HG02798 (cell line): ENCODE data around the gene ST6GALNAC3.
"Not testable (repeated sequence)": the region's sequence is repeated elsewhere in the genome, so short reads cannot be mapped to it uniquely, and the experiment has no call there.

Experiments used
- ATAC-seq: cut with Tn5 transposase; IDR thresholded peaks from one replicate; pipeline ENCODE4 v1.9.1; 2021; ENCODE audit warnings: mild to moderate bottlenecking; ENCODE audit not compliant: unreplicated experiment, poor library complexity

ST6GALNAC3 gene

DNA sequence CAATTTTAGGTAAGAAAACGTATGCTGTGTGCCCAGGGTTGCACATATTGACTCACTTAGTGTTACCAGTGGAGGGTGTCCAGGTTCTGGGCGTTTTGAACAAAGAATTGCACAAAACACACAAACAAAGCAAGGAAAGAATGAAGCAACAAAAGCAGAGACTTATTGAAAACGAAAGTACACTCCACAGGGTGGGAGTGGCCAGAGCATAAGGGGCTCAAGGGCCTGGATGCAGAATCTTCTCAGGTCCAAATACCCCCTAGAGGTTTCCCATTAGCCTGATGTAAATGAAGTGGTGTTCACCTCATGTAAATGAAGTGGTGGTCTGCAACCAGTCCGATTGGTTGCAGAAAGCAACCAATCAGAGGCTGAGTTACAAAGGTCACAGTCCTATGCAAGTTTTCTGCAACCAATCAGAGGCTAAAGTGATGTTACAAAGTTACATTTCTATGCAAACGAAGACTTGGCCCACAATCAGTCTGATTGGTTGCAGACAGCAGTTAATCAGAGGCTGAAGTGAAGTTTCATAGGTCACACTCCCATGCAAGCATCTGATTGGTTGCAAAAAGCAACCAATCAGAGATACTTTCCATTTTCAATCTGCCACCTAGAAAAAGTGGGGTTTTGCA lies 228.3 kb downstream of the ST6GALNAC3 start:
- ATAC-seq, result no peak

DNA sequence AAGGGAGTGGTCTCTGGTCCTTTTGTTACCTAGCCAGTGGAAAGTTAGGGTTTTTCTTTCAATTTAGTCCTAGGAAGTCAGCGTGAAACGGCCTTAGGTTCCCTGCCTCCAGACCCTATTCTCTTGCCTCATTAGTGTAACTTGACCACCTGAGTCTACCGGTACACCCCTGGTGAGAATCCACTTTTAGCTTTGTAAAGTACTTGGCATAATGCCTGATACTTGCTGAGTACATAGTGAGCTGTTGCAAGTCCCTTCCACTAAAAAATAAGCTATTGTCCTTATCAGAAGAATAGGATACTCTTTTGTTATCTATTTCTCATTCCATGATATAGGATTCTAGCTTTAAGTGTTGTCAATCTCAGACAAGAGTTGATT lies 228.8 kb downstream of the ST6GALNAC3 start:
- no peak for ATAC-seq

DNA sequence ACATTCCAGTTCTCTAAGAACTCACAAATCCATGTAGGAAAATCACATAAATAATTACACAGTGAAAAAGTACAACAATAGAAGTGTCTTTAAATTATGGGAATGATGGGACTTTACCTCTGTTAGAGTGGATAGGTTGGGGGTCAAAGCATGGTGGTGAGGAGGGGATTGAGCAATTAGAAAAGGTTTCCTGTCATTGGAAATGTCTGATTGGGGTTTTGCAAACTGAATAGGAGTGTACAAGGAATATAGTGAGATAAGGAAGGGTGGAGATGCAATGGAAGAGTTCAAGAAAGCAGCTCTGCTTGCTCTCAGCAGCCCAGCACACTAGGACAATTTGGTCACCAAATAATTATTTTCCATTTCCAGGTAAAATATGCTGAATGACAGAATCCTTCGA lies 238.8 kb downstream of the ST6GALNAC3 start:
- ATAC-seq, result no peak

DNA sequence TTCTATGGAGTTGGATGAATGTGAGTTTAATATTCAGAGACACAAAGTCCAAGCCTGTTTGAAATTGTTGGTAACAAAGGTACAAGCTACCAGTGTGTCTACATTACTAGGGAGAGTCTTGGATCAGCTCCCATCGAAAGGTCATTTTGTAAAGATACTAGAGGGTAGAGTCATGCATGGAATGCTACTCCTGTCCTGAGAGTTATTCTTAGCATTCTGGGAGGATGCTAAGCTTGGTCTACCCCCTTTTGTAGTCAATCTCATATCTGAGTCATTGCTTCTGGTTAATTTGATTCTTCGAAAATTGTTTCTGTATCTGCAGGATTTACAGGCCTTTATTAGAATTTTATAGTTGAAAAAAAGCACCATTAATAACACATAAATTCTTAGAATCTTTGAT lies 240.2 kb downstream of the ST6GALNAC3 start:
- no peak for ATAC-seq

DNA sequence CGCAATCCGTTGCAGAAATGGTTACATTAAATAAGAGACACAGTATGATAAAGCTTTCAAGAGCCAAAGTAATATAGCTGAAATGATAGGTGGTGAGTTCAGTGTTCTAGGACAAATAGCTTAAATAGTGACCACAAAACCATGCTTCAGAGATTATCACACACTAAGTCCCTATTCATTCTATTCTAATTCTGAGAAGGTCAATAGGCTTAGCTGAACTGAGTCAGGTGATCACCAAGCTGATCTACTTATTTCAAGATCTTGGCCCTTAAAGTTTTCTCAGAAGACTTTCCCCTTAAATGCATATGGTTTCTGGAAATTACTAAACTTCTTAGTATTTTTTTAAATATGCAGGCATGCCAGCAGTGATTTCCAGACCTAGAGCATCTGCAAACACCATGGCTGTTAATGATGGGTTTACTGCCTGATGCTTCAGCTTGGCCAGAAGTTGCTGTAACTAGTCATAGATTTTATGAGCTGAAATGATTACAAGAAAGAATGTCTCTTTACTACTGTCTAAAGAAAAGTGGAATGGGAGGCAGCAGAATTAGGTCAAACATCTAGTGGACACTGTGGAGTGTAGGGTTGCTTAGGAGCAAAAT lies 242.9 kb downstream of the ST6GALNAC3 start:
- ATAC-seq, result no peak

DNA sequence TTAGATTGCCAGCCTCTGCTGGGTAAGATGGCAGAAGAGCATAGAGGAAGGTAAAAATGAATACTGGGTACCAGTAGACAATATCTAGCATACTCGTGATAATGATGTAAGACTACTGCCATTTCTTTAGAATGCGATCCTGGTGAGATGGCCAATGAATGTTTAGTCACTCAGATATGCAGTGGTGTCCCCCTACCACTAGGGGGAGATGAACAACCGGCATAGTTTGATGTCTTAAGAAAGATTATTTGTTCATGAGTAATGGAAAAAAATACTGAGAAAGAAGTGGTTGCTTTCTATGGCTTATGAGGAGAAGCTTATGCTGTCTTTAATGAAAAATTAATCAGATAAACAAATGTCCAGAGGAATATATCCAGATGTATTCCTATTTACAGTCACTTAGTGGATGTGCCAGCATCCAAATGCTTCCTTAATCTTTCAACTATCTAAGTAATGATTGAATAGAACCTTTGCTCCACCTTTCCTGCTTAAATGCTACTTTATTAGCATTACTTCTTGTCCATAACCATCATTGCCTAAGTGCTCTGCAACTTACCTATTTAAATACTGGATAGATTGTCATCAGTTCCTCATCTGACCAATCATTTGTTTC lies 256.6 kb downstream of the ST6GALNAC3 start:
- peak; percentile 92 for ATAC-seq

DNA sequence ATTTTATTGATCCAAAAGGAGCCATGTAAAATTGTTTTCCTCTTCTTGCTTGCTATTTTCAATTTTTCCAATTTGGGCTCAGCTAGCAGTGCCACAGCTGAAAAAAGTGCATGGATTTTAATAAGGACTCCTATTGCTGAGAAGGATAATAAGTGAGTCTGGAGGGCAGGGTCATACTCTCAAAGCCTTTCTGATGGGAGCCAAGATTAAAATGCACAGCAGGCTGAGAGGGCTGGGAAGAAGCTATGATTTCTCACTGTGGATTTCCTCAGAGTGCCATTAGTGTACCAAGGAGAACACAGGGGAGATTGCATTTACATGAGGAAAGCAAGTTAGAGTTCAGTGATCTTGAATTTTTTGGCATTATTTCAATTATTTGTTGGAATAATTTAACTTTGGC lies 261.3 kb downstream of the ST6GALNAC3 start:
- ATAC-seq, result no peak

DNA sequence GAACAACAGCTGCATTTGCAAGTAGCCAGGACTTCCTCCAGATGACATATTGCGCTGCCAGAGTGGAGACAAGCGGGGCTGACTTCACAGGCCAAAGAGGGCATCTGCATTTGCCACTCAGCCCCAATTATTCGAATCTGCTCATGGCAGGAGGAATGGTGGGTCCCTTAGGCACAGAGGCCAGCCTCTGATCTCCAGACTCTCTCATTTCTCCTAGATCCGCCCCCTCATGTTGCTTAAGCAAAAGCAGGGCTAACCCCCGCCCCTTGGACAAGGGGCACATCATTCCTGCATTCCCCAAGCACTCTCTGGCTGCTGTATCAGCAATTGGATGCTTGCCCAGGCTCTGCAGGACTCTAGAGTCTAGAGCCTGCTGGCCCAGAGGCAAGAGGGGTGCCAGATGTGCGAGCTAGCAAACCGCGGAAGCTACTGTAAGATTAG lies 262.4 kb downstream of the ST6GALNAC3 start:
- ATAC-seq, result no peak

DNA sequence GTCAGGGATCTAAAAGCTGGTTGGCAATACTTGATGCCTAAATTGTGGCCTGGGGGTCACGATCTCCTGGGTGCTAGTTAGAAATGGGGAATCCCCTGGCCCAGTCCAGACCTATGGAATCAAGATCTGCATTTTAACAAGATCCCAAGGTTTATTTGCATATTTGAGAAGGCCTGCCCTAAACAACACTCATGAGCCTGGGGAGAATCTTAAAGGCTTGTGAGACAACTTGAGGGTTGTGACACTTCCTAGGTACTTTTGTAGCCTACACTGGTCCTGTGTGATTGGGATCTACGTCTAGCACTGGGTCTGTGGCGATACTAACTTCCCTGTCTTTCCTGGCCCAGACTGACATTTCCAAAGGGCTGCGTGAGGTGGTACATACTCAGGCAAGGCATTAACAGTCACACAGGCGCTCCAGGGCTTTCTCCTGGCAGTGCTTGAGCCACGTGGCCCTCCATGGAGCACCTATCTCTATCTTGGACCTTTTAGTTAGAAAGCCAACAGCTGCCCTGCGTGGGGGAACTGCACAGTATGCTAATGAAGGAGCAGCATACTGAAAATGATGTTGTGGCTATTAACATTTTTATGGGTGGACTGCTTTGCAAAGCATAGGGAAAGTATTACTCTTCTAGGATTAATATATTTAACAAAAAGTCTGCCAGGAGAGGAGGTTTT lies 263.1 kb downstream of the ST6GALNAC3 start:
- ATAC-seq, result no peak

DNA sequence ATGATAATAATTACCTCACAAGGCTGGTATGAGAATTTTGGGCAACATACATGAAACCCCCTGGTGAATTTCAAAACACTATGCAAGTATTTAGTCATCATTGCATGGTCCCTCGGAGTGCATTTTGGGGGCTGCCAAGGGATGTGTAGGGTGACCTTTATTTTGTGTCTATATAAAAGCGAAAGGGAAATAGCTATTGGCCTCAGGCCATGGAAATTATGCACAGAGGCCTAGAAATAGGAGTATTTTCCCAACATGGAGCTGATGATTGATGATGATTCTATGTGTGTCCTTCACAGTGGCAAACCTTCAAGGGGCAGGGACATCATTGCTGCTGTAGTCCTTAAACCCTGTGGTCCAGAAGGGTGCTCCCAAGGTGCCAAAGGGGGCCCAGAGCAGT lies 265.5 kb downstream of the ST6GALNAC3 start:
- no peak for ATAC-seq

DNA sequence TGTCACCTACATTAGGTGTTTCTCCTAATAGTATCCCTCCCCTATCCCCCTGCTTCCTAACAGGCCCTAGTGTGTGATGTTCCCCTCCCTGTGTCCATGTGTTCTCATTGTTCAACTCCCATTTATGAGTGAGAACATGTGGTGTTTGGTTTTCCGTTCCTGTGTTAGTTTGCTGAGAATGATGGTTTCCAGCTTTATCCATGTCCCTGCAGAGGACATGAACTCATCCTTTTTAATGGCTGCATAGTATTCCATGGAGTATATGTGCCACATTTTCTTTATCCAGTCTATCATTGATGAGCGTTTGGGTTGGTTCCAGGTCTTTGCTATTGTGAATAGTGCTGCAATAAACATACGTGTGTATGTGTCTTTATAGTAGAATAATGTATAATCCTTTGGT lies 267.3 kb downstream of the ST6GALNAC3 start:
- ATAC-seq, result not testable (repeated sequence)

DNA sequence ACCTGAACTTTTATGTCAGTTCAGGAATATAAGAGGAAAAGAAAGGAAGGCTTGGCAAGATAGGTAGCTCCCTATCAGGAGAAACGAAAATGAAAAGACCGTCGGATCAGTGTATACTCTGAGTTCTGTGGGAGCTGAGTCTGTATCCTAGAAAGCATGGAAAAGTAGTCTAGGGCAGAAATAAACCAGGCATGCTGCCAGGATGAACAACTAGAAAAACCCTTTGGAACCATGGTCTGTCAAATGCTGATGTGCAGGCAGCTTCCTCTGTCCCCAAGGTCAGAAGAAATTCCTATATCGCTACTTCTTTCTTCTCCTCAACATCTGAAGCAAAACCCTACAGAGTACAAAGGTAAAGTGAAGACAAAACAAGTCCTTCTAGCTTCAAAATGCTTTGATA lies 268.8 kb downstream of the ST6GALNAC3 start:
- ATAC-seq, result no peak

DNA sequence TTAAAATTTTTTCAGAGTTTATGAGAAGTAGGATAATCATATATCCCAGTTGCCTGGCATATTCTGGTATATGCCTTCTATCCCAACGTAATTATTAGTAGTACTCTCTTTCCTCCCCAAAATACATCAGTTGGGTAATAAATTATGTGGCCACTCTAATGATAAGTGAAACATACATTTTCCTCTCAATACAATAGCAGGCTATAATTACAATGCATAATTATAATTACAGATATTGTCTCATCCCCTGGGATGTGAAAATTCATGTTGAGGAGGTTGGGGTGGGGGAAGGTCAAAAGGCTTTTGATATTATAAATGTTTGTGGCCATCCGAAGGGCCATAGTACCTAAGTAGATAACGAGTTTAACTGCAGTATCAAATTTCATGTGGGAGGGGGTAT lies 277.1 kb downstream of the ST6GALNAC3 start:
- ATAC-seq, result no peak

DNA sequence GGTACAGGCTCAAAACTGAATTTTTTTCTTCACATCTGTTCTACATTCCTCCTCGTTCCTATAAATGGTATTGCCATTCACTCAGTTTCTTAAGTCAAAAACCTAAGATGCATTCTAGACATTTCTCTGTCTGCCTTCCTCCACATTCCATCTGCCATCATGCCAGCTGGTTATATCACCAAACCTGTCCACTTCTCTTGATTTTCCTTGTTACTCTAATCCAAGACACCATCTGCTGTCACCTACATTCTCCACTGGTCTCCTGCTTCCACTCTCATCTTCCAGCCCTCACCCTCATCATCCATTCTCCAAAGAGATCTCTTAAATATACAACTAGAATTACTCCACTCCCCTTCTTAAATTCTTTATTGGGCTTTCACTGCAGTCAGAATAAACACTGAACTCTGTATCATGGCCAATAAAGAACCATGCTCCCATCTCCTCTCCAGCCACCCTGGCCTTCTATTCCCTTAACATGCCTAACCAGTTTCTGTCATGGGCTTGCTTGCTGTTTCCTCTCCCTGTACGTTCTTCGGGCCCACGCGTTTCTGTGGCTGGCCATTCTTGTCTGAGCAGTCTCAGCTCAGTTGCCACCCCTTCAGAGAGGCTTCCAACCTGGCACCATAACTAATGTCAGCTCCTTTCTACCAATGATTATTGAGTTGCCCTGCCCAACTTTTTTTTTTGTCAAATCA lies 278.3 kb downstream of the ST6GALNAC3 start:
- ATAC-seq, result no peak

DNA sequence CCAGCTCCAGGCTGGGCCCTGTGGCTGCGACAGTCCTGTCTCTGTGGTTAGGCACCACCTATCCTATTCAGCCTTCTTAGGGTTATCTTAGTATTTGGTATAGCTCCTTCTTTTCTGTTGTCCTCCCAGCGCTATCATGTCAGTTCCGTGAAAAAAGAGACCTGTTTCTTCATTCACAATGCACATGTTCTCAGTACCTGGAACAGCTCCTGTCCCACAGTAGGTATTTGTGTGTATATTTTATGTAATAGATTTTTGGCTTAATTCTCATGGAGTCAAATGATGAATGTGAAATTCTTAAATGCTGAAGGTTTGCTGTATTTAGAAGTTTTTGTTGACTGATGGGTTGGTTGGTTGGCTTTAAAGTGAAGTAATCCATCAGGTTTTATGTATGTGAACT lies 279.7 kb downstream of the ST6GALNAC3 start:
- no peak for ATAC-seq

DNA sequence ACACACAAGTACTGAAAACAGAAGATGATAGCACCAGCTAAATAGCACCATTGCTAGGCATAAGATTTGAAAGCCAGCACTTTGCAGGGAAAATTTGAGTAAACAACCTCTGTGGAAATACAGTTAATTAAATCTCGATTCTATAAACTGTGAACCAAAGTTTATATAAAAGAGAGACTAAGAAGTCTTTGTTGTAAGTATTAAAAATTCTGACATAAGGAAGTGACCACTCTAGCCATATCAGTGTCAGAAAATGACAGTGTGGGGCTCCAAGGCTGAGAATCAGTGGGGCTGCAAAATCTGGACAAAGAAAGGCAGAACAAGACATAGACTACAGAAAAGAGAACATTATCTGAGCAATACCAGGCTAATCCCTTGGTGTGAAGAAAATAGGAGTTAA lies 292.2 kb downstream of the ST6GALNAC3 start:
- no peak for ATAC-seq

DNA sequence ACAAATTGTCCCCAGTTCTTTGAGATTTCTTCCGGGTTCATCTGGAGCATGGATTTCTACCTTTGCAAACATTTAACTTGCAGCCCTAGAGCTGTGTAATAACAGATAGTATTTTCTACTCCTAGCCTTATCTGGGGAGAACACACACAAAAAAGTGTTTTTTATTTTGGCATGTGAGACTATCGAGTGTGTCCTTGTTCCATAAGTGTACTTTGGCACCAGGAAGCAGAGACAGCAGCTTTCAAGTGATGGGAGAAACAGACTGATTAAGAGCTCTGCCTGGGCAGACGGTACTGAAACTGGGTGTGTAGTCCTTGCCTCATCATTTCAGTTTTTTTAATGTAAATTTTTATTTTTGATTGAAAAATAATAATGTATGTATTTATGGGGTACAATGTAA lies 297.4 kb downstream of the ST6GALNAC3 start:
- no peak for ATAC-seq

DNA sequence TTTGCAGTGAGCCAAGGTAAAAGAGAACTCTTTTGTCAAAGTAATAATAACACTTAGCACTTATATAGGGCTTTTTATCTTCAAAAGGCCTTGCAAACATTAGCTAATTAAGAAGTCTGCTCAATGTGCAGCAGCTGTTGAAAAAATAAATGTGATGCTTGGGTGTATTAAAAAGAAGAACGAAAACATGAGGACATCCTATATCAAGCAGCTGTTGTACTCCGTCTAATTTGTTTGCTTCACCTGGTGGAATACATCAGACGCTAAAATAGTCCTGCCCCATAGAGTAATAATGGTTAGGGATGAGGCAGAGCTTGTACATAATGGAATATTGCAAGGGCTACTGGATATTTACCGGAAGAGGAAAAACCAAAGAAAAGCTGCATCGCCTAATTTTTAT lies 299.5 kb downstream of the ST6GALNAC3 start:
- no peak for ATAC-seq

DNA sequence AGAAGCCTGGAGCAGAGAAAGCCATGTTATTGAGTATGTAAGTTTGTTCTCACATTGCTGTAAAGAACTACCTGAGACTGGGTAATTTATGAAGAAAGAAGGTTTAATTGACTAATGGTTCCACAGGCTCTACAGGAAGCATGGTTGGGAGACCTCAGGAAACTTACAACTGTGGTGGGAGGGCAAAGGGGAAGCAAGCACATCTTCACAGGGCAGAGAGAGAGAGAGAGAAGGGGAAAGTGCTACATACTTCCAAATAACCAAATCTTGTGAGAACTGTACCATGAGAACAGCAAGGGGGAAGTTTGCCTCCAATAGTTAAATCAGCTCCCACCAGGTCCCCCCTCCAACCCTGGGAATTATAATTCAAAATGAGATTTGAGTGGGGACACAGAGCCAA lies 302.7 kb downstream of the ST6GALNAC3 start:
- ATAC-seq, result no peak

DNA sequence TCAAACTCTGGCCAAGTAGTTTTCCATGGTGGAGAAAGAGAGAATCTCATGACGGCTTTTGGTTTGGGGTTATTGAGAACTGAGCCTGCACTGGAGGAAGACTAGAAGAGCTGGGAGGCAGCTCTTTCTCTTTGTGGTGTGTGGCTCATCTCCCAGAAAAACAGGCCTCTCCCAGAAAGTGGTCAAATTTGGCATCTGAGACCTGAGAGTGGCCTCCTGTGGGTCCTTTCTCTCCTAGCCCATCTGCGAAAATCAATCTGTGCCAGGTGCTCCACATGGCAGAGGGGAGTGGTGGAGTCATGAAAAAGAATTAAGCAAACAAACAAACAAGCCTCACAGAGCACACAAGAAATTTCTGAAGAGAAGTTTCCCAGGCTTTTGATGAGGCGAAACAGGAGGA lies 305.0 kb downstream of the ST6GALNAC3 start:
- ATAC-seq, result no peak
